Embryonic facial prominence (tissue), 1 donor: ENCODE results near the gene UBE3B.

Experiments used
- DNase-seq: peaks from one replicate; pipeline ENCODE4 v3.0.0-alpha.2; 2016; ENCODE audit errors: extremely low spot score

UBE3B gene

DNA sequence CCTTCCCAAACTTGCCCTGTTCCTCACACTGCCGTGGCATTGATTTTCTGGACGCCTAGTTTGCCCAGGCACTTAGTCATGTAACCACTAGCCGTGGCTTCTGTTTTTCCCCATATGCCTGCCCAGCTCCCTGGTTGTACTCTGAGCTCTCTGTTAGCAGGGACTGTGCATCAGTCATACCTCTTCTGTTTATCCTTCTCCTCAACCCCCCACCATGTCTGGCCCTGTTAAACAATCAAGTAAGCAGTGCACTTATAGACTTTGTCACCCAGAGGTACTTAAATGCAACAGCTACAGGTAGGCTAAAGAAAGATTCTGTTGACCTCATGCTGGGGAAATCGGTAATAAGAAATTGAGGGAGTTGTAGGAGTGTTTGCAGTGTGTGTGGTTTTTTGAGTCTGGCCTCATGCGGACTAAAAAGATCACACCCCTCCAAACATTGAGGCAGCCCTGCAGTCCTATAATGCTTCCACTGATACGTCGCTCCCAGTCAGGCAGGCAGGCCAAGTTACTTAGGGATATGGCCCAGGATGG is 17.0 kb downstream of the UBE3B start:
- DNase-seq = no peak

DNA sequence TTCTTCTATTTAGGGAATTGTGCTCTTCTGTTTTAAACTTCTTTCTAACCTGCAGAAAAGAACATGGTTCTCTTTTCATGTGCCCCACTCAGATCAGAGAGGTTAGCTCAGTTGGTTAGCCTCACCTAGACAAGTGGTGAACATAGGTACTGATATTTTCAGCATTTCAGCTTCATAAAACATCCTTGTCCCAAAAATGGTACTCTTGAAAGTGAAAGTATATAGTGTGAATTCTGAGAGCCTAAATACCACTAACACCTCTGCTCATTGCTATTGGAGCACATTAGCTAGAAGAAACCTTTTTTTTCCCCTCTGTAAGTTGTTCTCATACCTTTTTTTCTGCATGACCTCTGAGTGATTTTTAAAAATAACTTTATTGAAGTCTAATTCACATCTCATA is 17.6 kb downstream of the UBE3B start:
- no peak for DNase-seq

DNA sequence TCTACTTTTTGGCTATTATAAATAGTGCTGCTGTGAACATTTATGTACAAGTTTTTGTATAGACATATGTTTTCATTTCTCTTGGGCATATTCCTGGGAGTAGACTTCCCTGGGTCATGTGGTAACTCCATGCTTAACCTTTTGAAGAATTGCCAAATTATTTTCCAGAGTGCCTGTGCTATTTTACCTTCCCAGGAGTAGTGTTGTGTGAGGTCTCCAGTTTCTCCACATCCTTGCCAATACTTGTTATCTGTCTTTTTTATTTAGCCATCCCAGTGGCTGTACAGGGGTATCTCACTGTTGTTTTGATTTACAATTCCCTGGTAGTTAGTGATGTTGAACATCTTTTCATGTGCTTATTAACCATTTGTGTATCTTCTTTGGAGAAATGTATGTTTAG is 18.9 kb downstream of the UBE3B start:
- DNase-seq = no peak

DNA sequence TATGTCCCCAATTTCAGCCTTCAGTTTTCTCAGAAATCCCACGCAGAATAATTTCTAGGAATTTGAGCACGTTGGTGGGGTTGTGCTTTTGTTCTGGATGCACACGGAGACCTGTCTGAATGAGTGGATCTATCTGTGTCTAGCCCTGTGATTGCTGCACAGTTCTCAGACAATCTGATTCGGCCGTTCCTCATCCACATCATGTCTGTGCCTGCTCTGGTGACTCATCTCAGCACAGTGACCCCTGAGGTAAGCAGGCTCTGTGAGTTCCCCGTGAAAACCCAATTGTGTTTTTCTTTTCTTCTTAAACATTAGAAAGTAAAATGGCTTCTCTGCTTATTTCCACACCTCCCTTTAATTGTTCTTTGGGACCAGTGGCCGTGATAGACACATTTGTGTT is 20.2 kb downstream of the UBE3B start:
- no peak for DNase-seq

DNA sequence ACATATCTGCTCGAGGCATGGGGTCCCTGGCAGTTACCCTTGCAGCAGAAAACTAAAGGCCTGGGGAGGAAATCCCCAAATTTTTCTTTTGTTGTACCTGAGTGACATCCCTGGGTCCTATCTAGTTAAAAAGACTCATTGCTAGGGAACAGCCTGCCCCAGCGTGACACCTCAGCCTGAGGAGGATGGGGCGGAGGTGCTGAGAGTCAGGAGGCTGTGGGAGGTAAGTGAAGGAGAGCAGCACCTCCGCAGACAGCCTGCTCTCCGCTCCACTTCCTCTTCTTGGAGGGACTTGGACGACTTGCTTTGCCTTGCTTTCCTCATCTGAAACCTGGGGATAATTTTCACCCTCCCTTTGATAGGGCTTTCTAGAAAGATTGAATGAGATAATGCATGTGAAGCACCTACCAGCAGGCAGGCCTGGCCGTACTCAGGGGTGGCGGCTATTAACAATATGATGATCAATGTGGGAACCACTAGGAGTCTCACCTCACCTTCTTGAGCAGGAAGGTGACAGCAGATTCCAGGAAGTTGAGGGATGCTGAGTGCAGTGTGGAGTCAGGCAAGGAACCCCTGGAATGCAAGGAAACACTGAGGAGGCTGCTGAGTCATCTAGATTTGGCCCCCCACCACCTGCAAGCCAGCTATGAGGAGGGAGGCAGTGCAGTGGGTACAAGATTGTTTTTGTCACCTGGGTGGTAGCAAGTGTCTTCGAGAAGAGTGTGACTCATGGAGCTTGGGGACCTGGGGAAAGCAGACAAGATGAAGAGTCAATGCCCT is 23.2 kb downstream of the UBE3B start:
- no peak for DNase-seq

DNA sequence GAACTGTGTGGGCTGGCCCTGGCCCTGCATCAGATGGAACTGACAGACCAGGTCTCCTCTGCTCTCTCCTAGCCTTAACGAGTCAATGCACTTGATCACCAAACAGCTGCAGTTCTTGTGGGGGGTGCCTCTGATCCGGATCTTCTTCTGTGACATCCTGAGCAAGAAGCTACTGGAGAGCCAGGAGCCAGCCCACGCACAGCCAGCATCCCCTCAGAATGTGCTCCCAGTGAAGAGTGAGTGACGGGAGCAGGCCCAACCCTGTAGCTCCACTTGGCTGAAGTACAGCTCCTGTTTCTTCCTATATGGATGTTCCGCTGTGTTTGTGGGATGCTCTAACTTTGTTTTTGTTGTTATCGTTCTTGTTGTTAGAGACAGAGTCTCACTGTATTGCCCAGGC is 23.9 kb downstream of the UBE3B start:
- DNase-seq = no peak

DNA sequence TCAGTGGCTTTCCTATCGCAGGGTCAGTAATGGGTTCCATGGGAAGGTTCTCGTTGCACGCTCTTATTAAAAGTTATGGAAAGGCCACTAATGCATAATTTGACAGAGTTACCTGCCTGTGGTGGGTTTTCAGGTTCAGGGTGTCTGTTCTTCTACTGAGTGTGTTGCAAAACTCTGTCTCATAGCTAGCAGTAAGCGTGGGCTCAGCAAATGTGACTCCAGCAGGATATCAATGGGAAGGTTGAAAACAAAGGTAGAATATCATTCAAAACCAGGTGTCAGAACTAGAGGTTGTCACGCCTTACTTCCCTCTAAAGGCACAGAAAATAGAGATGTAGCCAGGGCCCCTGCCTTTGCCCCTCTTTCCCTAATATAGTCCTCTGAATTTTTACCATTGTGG is 24.9 kb downstream of the UBE3B start:
- DNase-seq = no peak

DNA sequence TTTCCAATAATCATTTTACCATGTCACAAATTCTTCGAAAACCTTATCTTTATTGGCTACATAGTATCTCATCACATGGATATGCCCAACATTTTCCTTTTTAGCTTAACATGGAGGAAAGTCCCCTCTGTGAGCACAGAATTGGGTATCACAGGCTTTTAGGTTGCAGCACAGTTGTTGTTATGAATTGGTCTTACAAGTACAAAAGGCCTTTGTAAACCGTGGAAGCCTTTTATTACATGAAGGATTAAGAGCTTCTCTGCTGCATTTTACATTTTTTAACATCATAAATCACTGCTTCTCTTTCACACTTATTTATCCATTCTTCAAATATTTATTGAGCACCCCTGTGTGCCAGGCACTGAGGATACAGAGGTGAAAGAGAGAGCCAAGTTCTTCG is 26.2 kb downstream of the UBE3B start:
- DNase-seq = no peak

DNA sequence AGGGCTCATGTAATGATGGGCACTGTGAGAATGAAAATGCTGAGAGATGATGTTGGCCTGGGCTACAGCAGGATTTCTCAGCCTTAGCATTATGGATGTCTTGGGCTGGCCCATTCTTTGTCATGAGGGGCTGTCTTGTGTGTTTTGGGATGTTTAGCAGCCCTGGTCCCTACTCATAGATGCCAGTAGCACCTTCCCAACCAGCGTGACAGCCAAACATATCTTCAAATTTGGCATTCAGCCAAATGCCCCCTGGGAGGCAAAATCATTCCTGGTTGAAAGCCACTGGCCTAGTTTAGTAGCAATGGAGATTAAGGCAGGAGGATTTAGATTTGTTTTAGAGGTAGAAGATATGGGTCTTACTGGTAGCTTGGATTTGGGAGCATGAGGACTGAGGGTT is 26.6 kb downstream of the UBE3B start:
- no peak for DNase-seq

DNA sequence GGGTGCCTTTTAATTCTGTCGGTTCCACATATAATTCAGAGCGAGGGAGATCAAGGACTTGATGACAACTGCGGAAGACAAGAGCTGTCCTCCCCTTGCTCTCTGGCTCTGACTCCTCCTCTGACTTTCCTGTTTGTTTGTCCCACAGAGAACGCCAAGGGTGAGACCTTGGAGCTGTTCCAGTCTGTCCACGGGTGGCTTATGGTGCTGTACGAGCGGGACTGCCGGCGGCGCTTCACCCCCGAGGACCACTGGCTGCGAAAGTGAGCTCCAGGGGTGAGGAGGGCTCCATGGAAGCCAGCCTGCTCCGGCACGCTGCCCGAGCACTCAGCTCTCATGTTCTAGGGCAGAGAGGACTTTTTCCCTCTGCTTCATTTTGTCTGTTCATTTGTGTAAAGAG is 32.8 kb downstream of the UBE3B start:
- DNase-seq = no peak

DNA sequence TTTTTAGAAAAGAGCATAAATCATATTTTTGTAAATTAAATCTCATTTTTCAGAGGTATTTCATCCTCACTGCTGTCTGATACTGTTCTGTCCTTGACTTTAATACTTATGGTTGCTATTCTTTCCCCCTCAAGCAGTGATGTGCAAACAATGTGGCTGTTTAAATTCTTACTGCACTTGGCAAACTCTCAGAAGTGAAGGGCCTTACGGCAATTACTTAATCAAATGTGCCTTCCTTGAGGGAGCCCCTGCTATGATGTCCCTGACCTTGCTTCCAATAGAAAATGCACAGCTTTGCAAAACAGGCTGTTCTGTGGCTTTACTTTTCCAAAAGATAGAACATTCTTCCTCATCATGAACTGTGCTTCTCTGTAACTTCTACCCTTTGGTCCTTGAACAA is 35.2 kb downstream of the UBE3B start:
- DNase-seq = no peak

DNA sequence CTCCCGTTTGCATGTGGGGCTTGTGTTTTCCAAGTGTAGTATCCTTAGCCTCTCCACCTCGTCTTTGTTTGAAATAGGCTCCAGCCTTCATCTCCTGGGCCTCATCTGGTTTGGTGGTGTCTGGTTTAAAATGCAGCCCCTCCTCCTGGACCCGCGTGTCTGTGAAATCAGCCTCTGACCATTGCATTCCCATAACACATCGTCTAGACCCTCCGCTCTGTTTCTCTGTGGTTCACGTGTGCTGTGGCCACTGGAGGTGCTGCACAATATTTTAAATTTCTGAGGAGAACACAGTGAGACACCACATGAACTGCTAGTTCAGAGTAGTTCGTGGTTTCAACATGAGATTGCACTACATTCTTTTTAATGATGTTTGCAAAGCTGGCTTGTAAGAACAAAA is 35.6 kb downstream of the UBE3B start:
- no peak for DNase-seq

DNA sequence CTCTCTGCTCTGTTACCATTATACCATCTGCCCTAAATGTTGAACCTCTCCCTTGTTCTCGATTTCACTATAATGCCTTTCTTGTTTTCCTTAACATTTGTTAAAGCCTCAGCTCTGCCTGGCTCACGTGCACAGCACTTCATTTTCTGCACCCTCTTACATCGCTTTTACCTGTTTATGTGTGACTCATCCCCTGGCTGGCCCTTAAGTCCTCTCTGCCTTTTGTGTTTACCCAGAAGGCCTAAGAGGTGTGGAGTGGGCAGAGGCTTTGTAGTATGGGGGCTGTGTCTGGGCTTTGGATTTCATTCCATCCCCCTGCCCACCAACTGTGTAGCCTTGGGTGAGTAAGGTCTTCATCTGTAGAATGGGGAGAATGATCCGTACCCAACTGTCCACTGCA is 36.5 kb downstream of the UBE3B start:
- no peak for DNase-seq

DNA sequence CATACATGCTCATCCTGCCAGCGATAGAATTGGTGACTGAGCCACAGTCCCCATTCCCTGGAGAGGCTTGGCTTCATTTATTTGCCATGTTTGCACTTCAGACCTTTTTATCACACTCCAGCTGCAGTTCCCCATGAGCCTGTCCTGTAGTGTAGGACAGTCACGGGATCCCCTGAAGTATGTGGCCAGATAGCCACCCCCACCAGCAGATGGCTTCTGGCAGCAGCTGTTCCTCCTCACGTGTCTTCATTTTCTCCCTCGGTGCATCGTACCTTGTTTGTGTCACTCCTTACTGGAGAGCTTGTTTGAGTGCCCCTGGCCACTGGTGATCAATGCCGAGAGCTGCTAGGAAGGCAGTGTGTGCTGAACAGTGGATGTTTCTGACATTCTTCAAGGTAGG is 40.2 kb downstream of the UBE3B start:
- DNase-seq = no peak

DNA sequence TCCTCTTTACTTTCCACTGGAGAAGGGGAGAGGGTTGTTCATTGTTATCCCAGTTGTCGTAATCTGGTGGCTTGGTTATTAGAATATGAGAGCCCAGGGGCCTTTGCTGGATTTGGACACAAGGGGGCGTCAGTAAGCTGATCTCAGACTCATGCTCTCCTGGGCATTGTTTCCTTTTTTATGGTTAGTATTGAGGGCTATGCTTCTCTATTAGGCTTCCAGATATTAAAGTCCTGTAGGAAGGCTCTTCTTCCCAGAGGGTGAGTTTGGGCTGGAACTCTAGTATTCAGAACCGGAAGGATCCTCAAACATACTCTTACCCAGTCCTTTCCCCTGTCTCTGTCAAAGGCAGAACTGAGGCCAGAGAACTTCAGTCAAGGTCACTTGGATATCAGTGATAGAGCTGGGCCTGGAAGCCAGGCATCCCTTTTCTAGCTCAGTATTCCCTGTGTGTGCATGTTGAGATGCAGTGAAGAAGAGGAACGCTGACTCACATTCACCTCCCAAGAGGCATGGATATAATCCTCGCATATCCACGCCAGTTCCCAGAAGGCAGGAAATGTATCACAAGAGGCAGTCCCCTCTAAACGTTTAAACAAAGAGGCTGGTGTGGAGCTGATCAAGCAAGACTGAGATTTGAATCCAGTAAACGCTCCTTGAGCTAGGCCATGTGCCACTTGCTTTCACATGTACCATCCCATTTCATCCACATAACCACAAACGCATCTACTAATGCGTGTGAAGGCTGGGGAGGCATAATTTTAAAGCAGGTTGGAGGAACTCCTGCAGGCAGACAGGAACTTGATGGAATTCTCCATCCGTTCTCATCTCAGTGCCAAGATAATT is 41.6 kb downstream of the UBE3B start:
- DNase-seq = no peak

DNA sequence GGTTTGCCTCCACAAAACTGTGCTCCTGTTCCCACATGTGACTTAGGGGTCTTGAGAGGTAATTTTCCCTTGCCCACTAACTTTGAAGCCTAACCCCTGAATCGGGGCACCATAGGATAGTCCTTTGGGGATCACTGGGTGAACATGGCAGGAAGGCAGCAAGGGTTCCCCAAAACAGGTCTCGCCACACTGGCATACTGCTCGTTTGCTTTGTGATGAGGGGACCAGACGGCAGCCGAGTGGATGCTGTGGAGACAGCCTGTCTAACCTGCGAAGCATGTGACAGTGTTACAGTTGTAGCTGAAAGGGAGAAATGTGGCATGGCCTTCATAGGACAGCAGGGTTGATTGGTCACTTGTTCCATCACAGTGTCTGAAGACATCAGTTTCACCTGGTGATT is 42.4 kb downstream of the UBE3B start:
- DNase-seq = no peak

DNA sequence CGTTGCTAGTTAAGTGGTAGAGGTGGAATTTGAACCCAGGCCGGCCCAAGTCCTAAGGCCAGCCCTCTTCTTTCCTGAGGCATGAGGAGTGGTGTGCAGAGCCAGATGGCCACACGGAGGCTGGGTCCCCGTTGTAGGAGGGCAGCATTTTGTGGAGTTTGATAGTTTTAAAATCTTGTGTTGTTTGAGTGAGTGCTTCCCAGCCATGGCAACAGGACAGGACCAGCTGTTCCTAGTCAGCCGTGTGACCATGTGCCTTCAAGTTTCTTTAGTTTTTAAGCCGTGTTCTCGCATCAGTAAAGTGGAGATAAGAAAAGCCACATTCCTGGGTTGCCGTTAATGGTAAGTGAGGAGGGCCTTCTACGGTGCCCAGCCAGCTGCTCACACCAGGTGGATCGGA is 44.4 kb downstream of the UBE3B start:
- DNase-seq = no peak

DNA sequence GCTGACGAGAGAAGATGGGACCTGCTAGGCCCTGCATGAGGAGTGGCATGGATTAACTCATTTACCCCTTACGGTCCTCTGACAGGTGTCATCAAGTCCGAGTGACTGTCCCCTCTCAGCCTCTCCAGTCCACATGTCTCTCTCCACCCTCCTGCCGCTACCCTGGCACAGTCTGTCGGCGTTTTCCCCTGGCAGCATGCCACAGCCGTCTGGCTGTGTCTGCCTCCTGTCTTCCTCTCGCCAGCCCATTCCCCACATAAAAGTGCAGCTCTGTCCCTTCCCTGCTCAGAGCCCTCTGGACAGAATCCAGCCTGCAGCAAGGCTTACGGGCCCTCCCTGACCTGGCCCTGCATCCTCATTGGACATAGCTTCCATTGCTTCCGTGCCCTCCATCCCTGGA is 45.6 kb downstream of the UBE3B start:
- DNase-seq = no peak

DNA sequence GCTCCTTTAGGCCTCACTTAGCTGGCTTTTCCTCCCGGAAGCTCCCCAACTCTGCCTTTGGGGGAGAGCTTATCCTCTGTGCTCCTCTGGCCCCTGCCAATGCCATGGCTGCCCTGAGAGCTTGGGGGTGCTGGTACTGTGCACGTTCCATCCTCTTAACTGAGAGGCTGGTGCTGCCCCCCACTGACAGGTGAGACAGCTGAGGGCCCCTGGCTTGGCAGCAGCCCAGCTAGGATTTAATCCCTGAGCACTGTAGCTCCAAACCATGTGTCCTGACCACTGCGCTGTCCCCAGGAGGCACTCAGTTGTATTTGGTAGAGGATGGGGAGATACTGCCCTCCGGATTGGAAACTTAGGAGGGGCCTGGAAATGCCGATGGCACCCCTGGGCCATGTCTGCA is 46.1 kb downstream of the UBE3B start:
- no peak for DNase-seq

DNA sequence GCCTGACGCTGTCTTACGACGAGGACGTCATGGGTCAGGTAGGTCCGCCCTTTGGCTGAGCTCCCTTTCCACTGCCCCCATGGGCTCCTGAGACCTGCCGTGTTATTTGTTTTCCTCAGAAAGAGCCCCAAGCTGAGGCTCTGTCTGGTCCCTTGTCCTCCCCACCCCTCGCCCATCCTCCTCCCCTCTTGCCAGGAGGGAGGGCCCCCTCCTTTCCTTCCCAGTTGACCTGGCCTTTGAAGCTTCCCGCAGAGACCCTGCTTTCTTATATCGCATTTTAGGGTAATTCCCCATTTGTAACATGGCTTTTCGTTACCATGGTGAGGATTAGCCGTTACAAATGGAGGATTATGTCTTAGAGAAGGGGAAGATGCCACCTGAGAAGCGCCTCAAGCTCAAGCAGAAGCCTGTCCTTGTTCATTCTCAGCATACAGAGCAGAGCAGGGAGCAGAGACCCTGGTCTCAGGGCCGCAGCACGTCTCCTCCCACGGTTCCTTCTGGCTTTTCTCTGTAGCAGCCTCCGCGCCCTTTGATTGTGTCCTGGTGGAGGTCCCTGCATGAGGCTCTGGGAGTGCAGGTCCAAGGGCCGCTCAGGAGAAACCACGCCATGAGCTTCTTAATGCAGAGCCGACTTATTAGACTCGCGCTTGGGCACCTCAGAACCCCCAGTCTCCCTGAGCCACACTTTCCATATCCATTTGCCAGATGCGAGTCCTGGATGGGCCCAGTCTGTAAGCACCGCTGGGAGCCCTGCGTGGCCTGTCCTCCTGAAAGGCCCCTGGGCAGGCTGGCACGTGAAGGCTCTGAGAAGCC is 47.2 kb downstream of the UBE3B start:
- DNase-seq = no peak

DNA sequence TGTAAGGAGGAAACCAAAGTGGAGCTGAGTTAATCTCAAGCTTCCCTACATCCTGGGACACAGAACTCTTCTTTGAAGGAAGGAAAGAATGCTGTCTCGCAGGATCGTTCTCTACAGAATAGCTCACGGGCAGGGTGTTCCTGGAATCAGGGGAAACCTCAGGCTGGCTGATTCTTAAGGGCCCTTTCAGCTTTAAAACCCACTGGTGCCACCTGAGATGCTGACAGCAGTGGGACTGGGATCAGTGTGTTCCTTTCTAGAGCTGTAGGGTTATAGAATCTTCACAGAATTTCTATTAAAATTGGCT is 47.8 kb downstream of the UBE3B start:
- DNase-seq = no peak

DNA sequence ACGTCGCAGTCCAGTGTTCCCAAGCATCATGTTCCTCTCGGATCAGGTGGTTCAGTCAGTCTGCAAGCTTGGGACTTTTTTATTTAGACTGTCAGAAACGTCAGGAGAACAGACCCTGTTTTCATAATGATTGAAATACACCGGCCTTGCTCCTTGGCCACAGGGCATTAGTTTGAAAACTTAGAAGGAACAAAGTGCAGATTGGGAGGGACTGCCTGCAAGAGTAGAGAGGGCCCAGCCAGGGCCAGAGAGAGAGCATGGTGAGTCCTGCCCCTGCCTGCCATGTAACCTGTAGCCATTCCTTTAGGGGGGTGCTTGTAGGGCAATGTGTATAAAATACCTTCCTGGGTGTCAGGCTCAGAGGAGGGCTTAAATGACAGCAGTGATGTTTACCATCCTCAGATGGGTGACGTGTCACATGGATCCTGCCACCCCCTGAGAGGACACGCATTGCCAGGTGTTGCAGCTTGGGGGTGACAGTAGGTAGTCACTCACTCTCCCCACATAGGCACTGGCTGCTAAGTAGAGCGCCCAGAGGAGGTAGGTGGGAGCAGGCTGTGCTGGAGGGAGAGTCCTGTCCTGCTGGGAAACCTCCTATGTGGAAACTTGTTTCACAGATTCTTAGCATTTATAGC is 50.2 kb downstream of the UBE3B start:
- no peak for DNase-seq
